ENCODE results near the gene MSRB2. TPM values are rescaled to one million over a fixed set of nuclear protein-coding genes. Genes with fewer than 3 reads are reported as not detected.

MSRB2 gene
- total RNA-seq, 6 experiments from 2014 or later = 15.3 to 40.2 (median 31.7) TPM

DNA sequence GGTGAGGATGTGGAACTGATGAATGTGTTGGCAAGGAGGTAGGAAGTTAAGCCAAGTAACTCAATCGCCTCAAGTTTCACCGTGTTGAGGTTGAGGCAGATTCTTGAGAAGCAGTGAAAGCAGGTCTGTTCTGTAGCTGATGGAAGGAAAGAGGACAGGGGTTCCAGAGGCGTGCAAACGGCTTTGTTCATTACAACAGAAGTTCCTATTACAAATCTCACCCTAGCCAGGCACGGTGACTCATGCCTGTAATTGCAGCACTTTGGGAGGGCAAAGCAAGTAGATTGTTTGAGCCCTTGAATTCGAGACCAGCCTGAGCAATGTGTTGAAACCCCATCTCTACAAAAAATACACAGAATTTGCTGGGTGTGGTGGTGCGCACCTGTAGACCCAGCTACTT is 59.8 kb downstream of the MSRB2 start:
- ATAC-seq (no peak), DNase-seq (no peak)
- H3K4me3 ChIP-seq = no peak overlapping the region
- no peaks in the 10 kb centered on the region for H3K9me3 ChIP-seq
- no peaks in the 10 kb centered on the region for H3K36me3 ChIP-seq
- intact Hi-C loops (cut with DNase I) = no loop called here
- 71% methylated on average over 6 of the region's 7 CpGs for WGBS (ENCODE audit: insufficient coverage, low coverage, low lambda C conversion rate, missing lambda C conversion rate)
- no peak for TF ChIP-seq POLR2A (IDR thresholded peaks at IDR 0.05)
- TF ChIP-seq CTCF (IDR thresholded peaks at IDR 0.05) = no peak
- no peak overlapping the region for H3K27ac ChIP-seq
- H3K27me3 ChIP-seq = no peaks in the 10 kb centered on the region
- no peaks in the 10 kb centered on the region for H3K4me1 ChIP-seq

DNA sequence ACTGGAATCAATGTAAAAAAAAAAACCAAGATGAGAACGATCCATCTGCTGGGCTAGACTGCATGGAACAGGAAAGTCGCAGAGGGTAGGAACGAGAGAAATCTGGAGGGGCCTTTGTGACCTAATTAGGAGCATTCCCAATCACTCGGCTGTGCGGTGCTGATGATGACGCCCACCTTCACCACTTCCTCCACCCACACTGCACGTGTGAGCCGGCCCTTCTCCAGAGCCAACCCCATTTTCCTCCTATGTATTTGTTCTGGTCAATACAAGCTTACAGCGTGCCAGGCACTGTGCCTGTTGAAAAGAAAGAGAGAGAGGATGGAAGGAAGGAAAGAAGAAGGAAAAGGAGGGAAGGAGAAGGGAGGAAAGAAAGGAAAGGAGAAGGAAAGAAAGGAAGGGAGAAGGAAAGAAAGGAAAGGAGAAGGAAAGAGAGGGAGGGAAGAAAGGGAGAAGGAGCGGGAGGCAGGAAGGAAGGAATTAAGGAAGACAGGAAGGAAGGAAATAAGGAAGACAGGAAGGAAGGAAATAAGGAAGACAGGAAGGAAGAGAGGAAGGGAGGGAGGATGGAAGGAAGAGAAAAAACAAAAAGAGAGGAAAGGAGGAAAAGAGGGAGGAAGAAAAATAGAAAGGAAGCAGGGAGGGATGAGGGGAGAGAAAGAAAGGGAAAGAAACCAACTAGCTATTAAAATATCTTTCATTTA is 61.2 kb downstream of the MSRB2 start:
- H3K36me3 ChIP-seq = no peaks in the 10 kb centered on the region
- no peak for DNase-seq
- ATAC-seq = no peak
- no peak overlapping the region for H3K4me3 ChIP-seq
- WGBS (ENCODE audit: insufficient coverage, low coverage, low lambda C conversion rate, missing lambda C conversion rate) = 42% methylated on average over 8 of the region's 10 CpGs
- H3K9me3 ChIP-seq = no peaks in the 10 kb centered on the region
- no peaks in the 10 kb centered on the region for H3K4me1 ChIP-seq
- intact Hi-C loops (cut with DNase I) = no loop called here
- H3K27me3 ChIP-seq = no peaks in the 10 kb centered on the region
- H3K27ac ChIP-seq = no peak overlapping the region
- TF ChIP-seq POLR2A (IDR thresholded peaks at IDR 0.05) (no peak), CTCF (IDR thresholded peaks at IDR 0.05) (no peak)

- intact Hi-C loops (cut with DNase I) = no loop called here
- H3K27me3 ChIP-seq = no peaks in the 10 kb centered on the region
- TF ChIP-seq CTCF (IDR thresholded peaks at IDR 0.05) = no peak
- TF ChIP-seq POLR2A (IDR thresholded peaks at IDR 0.05) = no peak
- no peaks in the 10 kb centered on the region for H3K9me3 ChIP-seq
- H3K4me1 ChIP-seq = no peaks in the 10 kb centered on the region
- no peaks in the 10 kb centered on the region for H3K36me3 ChIP-seq
- ATAC-seq (no peak), DNase-seq (no peak)
- H3K27ac ChIP-seq = no peak overlapping the region
- 52% methylated on average over 5 of the region's 14 CpGs for WGBS (ENCODE audit: insufficient coverage, low coverage, low lambda C conversion rate, missing lambda C conversion rate)
- H3K4me3 ChIP-seq = no peak overlapping the region
Measured at GRCh38 chr10:23157239-23157681, 61.9 kb downstream of the MSRB2 start.

GRCh38 chr10:23157691-23158369 is 62.5 kb downstream of the MSRB2 start:
- no peak for DNase-seq
- intact Hi-C loops (cut with DNase I) = no loop called here
- no peaks in the 10 kb centered on the region for H3K9me3 ChIP-seq
- no peaks in the 10 kb centered on the region for H3K4me1 ChIP-seq
- no peaks in the 10 kb centered on the region for H3K36me3 ChIP-seq
- H3K27ac ChIP-seq = no peak overlapping the region
- TF ChIP-seq POLR2A (IDR thresholded peaks at IDR 0.05) (no peak), CTCF (IDR thresholded peaks at IDR 0.05) (no peak)
- WGBS (ENCODE audit: insufficient coverage, low coverage, low lambda C conversion rate, missing lambda C conversion rate) = 30% methylated on average over 11 of the region's 12 CpGs
- no peak overlapping the region for H3K4me3 ChIP-seq
- ATAC-seq = peak; percentile 68 to 82 (median 70)
- no peaks in the 10 kb centered on the region for H3K27me3 ChIP-seq
